ENCODE measurements around the gene TLX2.

The TLX2 gene

DNA sequence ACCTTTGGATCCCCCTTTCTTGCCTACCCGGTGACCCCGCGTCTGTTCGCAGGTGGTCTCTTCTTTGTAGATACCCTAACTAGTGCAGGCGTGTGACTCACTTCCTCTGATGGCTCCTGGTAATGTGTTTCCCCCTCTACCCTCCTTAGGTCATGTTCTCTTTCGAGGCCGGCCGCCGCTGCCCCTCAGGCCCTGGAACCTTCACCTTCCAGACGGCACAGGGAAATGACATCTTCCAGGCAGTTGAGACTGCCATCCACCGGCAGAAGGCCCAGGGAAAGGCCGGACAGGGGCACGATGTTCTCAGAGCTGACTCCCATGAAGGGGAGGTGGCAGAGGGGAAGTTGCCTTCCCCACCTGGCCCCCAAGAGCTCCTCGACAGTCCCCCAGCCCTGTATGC lies 41.9 kb downstream of the TLX2 start (continued):
- no peak for TF ChIP-seq ZNF544 (tag by site-specific recombination; IDR thresholded peaks at IDR 0.05)
- no peak for TF ChIP-seq ZNF239 (tag by site-specific recombination; IDR thresholded peaks at IDR 0.05)
- no peak for TF ChIP-seq ZNF155 (tag by site-specific recombination; IDR thresholded peaks at IDR 0.05)
- no peak for TF ChIP-seq ZNF133 (tag by site-specific recombination; IDR thresholded peaks at IDR 0.05)

DNA sequence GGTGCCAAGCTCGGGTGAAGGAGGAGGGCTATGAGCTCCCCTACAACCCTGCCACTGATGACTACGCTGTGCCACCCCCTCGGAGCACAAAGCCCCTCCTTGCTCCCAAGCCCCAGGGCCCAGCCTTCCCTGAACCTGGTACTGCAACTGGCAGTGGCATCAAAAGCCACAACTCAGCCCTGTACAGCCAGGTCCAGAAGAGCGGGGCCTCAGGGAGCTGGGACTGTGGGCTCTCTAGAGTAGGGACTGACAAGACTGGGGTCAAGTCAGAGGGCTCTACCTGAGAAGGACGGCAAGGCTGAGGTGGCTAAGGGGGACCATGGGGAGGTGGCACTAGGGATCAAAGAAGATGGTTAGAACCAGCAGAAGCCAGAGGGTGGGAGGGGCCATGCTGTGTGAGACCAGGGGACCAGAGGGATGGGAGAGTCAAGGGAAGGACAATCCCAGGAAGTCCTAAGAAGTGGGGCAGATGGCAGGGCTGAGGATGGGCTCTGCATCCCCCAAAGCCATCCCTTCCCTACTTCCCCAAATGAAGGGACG lies 42.7 kb downstream of the TLX2 start:
- ChIA-PET POLR2A (no interaction called here), CTCF (interaction anchor here (0.6 to 2.3 kb wide), 2 partner anchors 10 to 31 kb away, joined by 5 to 13 read pairs; no protein-coding TSS in a partner anchor)
- H3K4me3 ChIP-seq (ENCODE audit: low read depth, low read length): no peak overlapping the region
- H3K4me1 ChIP-seq (ENCODE audit: control insufficient read depth, insufficient read depth, low read length): no peaks in the 10 kb centered on the region; the same call in 1 of the 2 replicates
- no peak for TF ChIP-seq ZNF146 (tag by site-specific recombination; IDR thresholded peaks at IDR 0.05)
- TF ChIP-seq ZNF664 (tag by site-specific recombination; IDR thresholded peaks at IDR 0.05): no peak
- no peak for TF ChIP-seq ZNF214 (tag by site-specific recombination; IDR thresholded peaks at IDR 0.05; ENCODE audit: borderline replicate concordance)
- no peak for TF ChIP-seq GLIS2 (tag by site-specific recombination; IDR thresholded peaks at IDR 0.05)
- no peak for TF ChIP-seq ZNF221 (tag by site-specific recombination; IDR thresholded peaks at IDR 0.05; ENCODE audit: borderline replicate concordance)
- TF ChIP-seq ZNF37A (tag by site-specific recombination; IDR thresholded peaks at IDR 0.05): no peak
- no peak for TF ChIP-seq ZNF248 (tag by site-specific recombination; IDR thresholded peaks at IDR 0.05)
- H3K36me3 ChIP-seq (ENCODE audit: control insufficient read depth in 2 of 2, insufficient read depth in 1 of 2, low read length in 2 of 2): peaks cover 0 to 3% of the 10 kb centered on the region in 2 experiments; a peak in 1 of 3 replicates
- no peaks in the 10 kb centered on the region for H3K9me3 ChIP-seq (ENCODE audit: control insufficient read depth, insufficient read depth, low read depth, low read length)
- H3K27ac ChIP-seq (ENCODE audit: extremely low read depth, low read depth, low read length): no peak overlapping the region

DNA sequence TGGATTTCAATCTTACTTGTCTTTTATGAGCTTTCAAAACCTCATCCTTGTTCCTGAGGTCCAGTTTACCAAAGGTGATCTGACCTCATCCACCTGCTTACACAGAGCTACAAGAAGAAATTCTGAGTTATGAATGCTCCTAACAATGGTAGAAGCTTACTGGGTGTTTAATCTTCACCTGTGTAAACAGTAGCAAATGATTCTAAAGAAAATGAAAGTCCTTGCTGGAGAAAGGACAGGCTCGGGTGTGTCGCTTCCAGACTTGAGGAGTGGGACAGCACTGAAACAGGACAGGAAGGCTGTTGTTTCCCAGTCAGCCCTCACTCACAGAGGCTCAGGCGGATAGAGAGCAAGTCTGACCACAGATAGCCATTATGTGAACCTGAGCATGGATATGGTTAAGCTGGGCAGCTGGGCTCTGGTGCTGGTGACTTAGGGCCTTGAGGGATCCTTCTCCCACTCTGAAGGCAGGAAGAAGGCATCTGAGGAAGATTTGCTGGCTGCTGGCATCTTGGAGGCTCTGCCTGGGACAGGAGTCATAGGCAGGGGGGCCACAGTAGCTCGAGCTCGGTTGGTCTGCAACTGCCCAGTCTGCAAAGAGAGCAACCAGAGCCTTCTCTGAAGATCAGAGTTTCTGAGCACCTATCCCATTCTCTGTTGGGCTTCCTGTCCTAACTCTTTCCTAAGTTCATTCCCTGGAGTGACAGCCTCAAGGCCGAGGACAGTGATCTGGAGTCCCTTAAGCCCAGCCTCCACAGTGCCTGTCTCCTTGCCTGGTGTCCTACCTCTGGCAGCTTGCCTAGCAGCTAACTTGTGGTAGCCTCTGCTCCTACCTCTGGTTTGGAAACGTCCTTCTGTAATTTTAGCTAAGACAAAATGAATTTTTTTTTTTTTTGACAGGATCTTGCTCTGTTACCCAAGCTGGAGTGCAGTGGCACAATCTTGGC lies 44.3 kb downstream of the TLX2 start:
- Histone ChIP-seq H3K4me3 (ENCODE audit: low read depth, low read length) (no peak overlapping the region), H3K36me3 (ENCODE audit: control insufficient read depth in 2 of 2, insufficient read depth in 1 of 2, low read length in 2 of 2) (peaks cover 0 to 3% of the 10 kb centered on the region in 2 experiments; a peak in 1 of 3 replicates), H3K9me3 (ENCODE audit: control insufficient read depth, insufficient read depth, low read depth, low read length) (no peaks in the 10 kb centered on the region), H3K4me1 (ENCODE audit: control insufficient read depth, insufficient read depth, low read length) (no peaks in the 10 kb centered on the region; the same call in 1 of the 2 replicates), H3K27ac (ENCODE audit: extremely low read depth, low read depth, low read length) (no peak overlapping the region)
- ChIA-PET CTCF (interaction anchor here (0.5 to 2.3 kb wide), 8 partner anchors 29 to 1697 kb away, joined by 3 to 13 read pairs (median 3); partner anchors contain the start of genes AUP1, CCDC142, SEMA4F and TTC31), POLR2A (interaction anchor here (1.3 kb wide), 1 partner anchor 360 kb away, joined by 3 read pairs; the partner anchor contains the start of gene MTHFD2)
- TF ChIP-seq ZBTB1 (tag by site-specific recombination; IDR thresholded peaks at IDR 0.05) (no peak), PRDM1 (tag by site-specific recombination; IDR thresholded peaks at IDR 0.05) (peak; percentile 51), ZBTB17 (tag by site-specific recombination; IDR thresholded peaks at IDR 0.05) (peak; percentile 89), ZSCAN30 (tag by site-specific recombination; IDR thresholded peaks at IDR 0.05) (no peak)

DNA sequence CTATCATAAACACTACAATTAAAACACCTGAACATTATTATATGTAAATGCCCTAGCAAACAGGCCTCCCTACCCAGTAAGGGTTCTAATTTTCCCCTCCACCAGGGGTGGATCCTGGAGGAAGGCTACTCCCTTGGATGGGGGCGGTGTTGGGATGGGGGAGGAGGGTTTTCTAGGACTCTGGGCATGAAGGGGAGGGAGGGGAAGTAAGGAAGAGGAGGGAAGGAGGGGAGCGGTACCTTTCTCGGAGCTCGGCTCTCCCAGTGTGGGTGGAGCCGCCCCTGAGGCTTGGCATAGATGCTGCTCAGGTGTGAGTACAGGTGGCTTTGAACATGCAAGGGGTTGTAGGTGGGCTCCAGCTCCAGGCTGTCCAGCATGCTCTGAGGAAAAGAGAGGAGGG lies 45.7 kb downstream of the TLX2 start:
- Histone ChIP-seq H3K4me1 (ENCODE audit: control insufficient read depth, insufficient read depth, low read length) (no peaks in the 10 kb centered on the region), H3K36me3 (ENCODE audit: control insufficient read depth in 2 of 2, insufficient read depth in 1 of 2, low read length in 2 of 2) (peaks cover 0 to 3% of the 10 kb centered on the region in 2 experiments; a peak in 1 of 3 replicates), H3K4me3 (ENCODE audit: low read depth, low read length) (no peak overlapping the region), H3K27ac (ENCODE audit: extremely low read depth, low read depth, low read length) (no peak overlapping the region), H3K9me3 (ENCODE audit: control insufficient read depth, insufficient read depth, low read depth, low read length) (no peaks in the 10 kb centered on the region)
- TF ChIP-seq OSR2 (tag by site-specific recombination; IDR thresholded peaks at IDR 0.05) (no peak), ZNF404 (tag by site-specific recombination; IDR thresholded peaks at IDR 0.05) (no peak), EGR2 (tag by site-specific recombination; IDR thresholded peaks at IDR 0.05; ENCODE audit: low read depth) (peak; percentile 42; the same call in 1 of the 2 replicates), ZNF202 (tag by site-specific recombination; IDR thresholded peaks at IDR 0.05; ENCODE audit: borderline replicate concordance) (no peak), ZNF585B (tag by site-specific recombination; IDR thresholded peaks at IDR 0.05) (no peak), ZNF843 (tag by site-specific recombination; IDR thresholded peaks at IDR 0.05) (no peak), ZFHX2 (tag by site-specific recombination; conservative IDR thresholded peaks at IDR 0.05) (0 out of 2 replicates have a peak, but pooled peaks have one; percentile 27), SP3 (tag by site-specific recombination; IDR thresholded peaks at IDR 0.05) (0 out of 2 replicates have a peak, but pooled peaks have one; percentile 9), ZNF37A (tag by site-specific recombination; IDR thresholded peaks at IDR 0.05) (no peak), ZBTB8A (tag by site-specific recombination; IDR thresholded peaks at IDR 0.05) (no peak), ZNF558 (tag by site-specific recombination; IDR thresholded peaks at IDR 0.05) (no peak)
- TF ChIP-seq, protein P1, sequence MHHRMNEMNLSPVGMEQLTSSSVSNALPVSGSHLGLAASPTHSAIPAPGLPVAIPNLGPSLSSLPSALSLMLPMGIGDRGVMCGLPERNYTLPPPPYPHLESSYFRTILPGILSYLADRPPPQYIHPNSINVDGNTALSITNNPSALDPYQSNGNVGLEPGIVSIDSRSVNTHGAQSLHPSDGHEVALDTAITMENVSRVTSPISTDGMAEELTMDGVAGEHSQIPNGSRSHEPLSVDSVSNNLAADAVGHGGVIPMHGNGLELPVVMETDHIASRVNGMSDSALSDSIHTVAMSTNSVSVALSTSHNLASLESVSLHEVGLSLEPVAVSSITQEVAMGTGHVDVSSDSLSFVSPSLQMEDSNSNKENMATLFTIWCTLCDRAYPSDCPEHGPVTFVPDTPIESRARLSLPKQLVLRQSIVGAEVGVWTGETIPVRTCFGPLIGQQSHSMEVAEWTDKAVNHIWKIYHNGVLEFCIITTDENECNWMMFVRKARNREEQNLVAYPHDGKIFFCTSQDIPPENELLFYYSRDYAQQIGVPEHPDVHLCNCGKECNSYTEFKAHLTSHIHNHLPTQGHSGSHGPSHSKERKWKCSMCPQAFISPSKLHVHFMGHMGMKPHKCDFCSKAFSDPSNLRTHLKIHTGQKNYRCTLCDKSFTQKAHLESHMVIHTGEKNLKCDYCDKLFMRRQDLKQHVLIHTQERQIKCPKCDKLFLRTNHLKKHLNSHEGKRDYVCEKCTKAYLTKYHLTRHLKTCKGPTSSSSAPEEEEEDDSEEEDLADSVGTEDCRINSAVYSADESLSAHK (tag by site-specific recombination; IDR thresholded peaks at IDR 0.05): no peak
- POLR2A ChIA-PET: no interaction called here
- CTCF ChIA-PET: interaction anchor here (0.6 kb wide), 1 partner anchor 310 kb away, joined by 3 read pairs; no protein-coding TSS in a partner anchor

All from HEK293 (cell line).